RCC 7860 (cell line): Measurements from ENCODE around the gene PIK3C2G.

Source experiments
- DNase-seq: peaks from one replicate; pipeline ENCODE4 v3.0.0-alpha.2; 2015; ENCODE audit warnings: low spot score
- FAIRE-seq: peaks from 2 replicates; lab custom pipeline; 2012; peaks lifted over from hg19 to GRCh38; lab: Jason Lieb, UNC

PIK3C2G gene

GRCh38 chr12:18402872-18403611 lies 141.7 kb downstream of the PIK3C2G start:
- no peak for FAIRE-seq
- DNase-seq, result no peak

- DNase-seq, result no peak
- no peak for FAIRE-seq
Measured at GRCh38 chr12:18411453-18411852, 150.1 kb downstream of the PIK3C2G start.

GRCh38 chr12:18414671-18415070 lies 153.4 kb downstream of the PIK3C2G start:
- DNase-seq (no peak), FAIRE-seq (no peak)

- DNase-seq, result no peak
- FAIRE-seq, result no peak
Measured at GRCh38 chr12:18415227-18415626, 153.9 kb downstream of the PIK3C2G start.

- no peak for FAIRE-seq
Measured at GRCh38 chr12:18416412-18416811, 155.1 kb downstream of the PIK3C2G start.

GRCh38 chr12:18419311-18419710 lies 158.0 kb downstream of the PIK3C2G start:
- no peak for DNase-seq
- no peak for FAIRE-seq

More at GRCh38 chr12:18416412-18416811, 155.1 kb downstream of the PIK3C2G start:
- no peak for DNase-seq

GRCh38 chr12:18421867-18422266 lies 160.5 kb downstream of the PIK3C2G start:
- no peak for DNase-seq
- no peak for FAIRE-seq

- FAIRE-seq (no peak), DNase-seq (no peak)
Measured at GRCh38 chr12:18422871-18423270, 161.6 kb downstream of the PIK3C2G start.

- DNase-seq (no peak), FAIRE-seq (no peak)
Measured at GRCh38 chr12:18424857-18425256, 163.5 kb downstream of the PIK3C2G start.

GRCh38 chr12:18427520-18427919 lies 166.2 kb downstream of the PIK3C2G start:
- DNase-seq, result no peak

GRCh38 chr12:18428416-18428815 lies 167.1 kb downstream of the PIK3C2G start:
- peak; percentile 62 for DNase-seq
- FAIRE-seq, result peak; percentile 20

More at GRCh38 chr12:18427520-18427919, 166.2 kb downstream of the PIK3C2G start:
- FAIRE-seq, result no peak

- FAIRE-seq (no peak), DNase-seq (no peak)
Measured at GRCh38 chr12:18429366-18429765, 168.0 kb downstream of the PIK3C2G start.

- DNase-seq (peak; percentile 31), FAIRE-seq (peak; percentile 18)
Measured at GRCh38 chr12:18430425-18431048, 169.2 kb downstream of the PIK3C2G start.

GRCh38 chr12:18431771-18432170 lies 170.5 kb downstream of the PIK3C2G start:
- FAIRE-seq (no peak), DNase-seq (no peak)

GRCh38 chr12:18432206-18432605 lies 170.9 kb downstream of the PIK3C2G start:
- no peak for FAIRE-seq
- DNase-seq, result no peak

- DNase-seq, result no peak
Measured at GRCh38 chr12:18436170-18436569, 174.9 kb downstream of the PIK3C2G start.

GRCh38 chr12:18439541-18439940 lies 178.2 kb downstream of the PIK3C2G start:
- FAIRE-seq, result no peak
- no peak for DNase-seq

More at GRCh38 chr12:18436170-18436569, 174.9 kb downstream of the PIK3C2G start:
- FAIRE-seq, result no peak

- FAIRE-seq, result no peak
Measured at GRCh38 chr12:18443768-18444437, 182.6 kb downstream of the PIK3C2G start.

GRCh38 chr12:18446061-18446644 lies 184.8 kb downstream of the PIK3C2G start:
- no peak for FAIRE-seq
- DNase-seq, result no peak

More at GRCh38 chr12:18443768-18444437, 182.6 kb downstream of the PIK3C2G start:
- DNase-seq, result no peak

GRCh38 chr12:18454330-18454729 lies 193.0 kb downstream of the PIK3C2G start:
- FAIRE-seq (no peak), DNase-seq (no peak)

GRCh38 chr12:18456344-18456743 lies 195.0 kb downstream of the PIK3C2G start:
- DNase-seq (no peak), FAIRE-seq (no peak)
